Large intestine (tissue), 12 donors: ENCODE data around the gene CDCA3. TPM values are rescaled to one million over a fixed set of nuclear protein-coding genes. Genes with fewer than 3 reads are reported as not detected.
"Not testable (repeated sequence)": the region's sequence is repeated elsewhere in the genome, so short reads cannot be mapped to it uniquely, and the experiment has no call there.

Experiments
- DNase-seq, 2 donors: peaks; one replicate each; pipeline versions ENCODE4 v3.0.0 to v3.0.0-alpha.2; 2013
- H3K27ac ChIP-seq: one replicate; pipeline ENCODE4 v1.5.1; 2013; ENCODE audit warnings: low read length
- H3K27me3 ChIP-seq: 2 replicates; pipeline ENCODE4 v1.6.1; 2013; ENCODE audit warnings: low read length; ENCODE audit not compliant: control insufficient read depth, insufficient read depth
- H3K36me3 ChIP-seq: 2 replicates; pipeline ENCODE4 v1.6.1; 2013; ENCODE audit warnings: low read length; ENCODE audit not compliant: control insufficient read depth, insufficient read depth
- H3K4me1 ChIP-seq: one replicate; pipeline ENCODE4 v1.6.1; 2013; ENCODE audit warnings: low read length; ENCODE audit not compliant: control insufficient read depth, insufficient read depth
- H3K4me3 ChIP-seq: one replicate; pipeline ENCODE4 v1.5.1; 2013; ENCODE audit warnings: low read length
- H3K9me3 ChIP-seq: one replicate; pipeline ENCODE4 v1.6.1; 2013; ENCODE audit warnings: mild to moderate bottlenecking, low read depth, low read length, moderate library complexity; ENCODE audit not compliant: control insufficient read depth
- WGBS: methylation state at CpG from one replicate; pipeline ENCODE4 v1.1.5; 2013; ENCODE audit warnings: low lambda C conversion rate; ENCODE audit not compliant: insufficient coverage; 5-methylcytosine and 5-hydroxymethylcytosine counted together
- long read RNA-seq, 11 donors: transcript quantifications; one replicate each; lab custom pipeline, GENCODE V29; 2026
- polyA plus RNA-seq: library from polyadenylated mRNA; unstranded; fragments of 120-200 nt; gene quantifications from one replicate; pipeline ENCODE4 v1.2.1, GENCODE V29; 2013

Gene CDCA3
- polyA plus RNA-seq, result 29.1 TPM
- long read RNA-seq, donor 1, partial matches to known transcripts, result 0 of 10 reads
- long read RNA-seq, donor 1, other reads (novel, unspliced or antisense), result 0 of 10 reads
- long read RNA-seq, donor 2, transcript CDCA3-204 (5 exons, 1,327 nt), result major isoform, 10 of 1,081 reads
- long read RNA-seq, donor 2, partial matches to known transcripts, result 327 of 1,081 reads
- long read RNA-seq, donor 2, other reads (novel, unspliced or antisense), result 739 of 1,081 reads
- long read RNA-seq, donor 3, result 0 reads
- long read RNA-seq, donor 4, partial matches to known transcripts, result 0 of 1 reads
- long read RNA-seq, donor 4, other reads (novel, unspliced or antisense), result 0 of 1 reads
- long read RNA-seq, donor 5, partial matches to known transcripts, result 0 of 6 reads
- long read RNA-seq, donor 5, other reads (novel, unspliced or antisense), result 0 of 6 reads
- long read RNA-seq, donor 6, transcript CDCA3-207 (6 exons, 1,943 nt), result major isoform, 7 of 709 reads
- long read RNA-seq, donor 6, partial matches to known transcripts, result 668 of 709 reads
- long read RNA-seq, donor 6, other reads (novel, unspliced or antisense), result 30 of 709 reads
- long read RNA-seq, donor 7, transcript CDCA3-207 (6 exons, 1,943 nt), result major isoform, 9 of 11 reads
- long read RNA-seq, donor 7, partial matches to known transcripts, result 0 of 11 reads
- long read RNA-seq, donor 7, other reads (novel, unspliced or antisense), result 0 of 11 reads
- long read RNA-seq, donor 8, transcript CDCA3-207 (6 exons, 1,943 nt), result major isoform, 9 of 16 reads
- long read RNA-seq, donor 8, transcript CDCA3-204 (5 exons, 1,327 nt), result minor isoform, 5 of 16 reads
- long read RNA-seq, donor 8, partial matches to known transcripts, result 0 of 16 reads
- long read RNA-seq, donor 8, other reads (novel, unspliced or antisense), result 0 of 16 reads
- long read RNA-seq, donor 9, partial matches to known transcripts, result 1,004 of 1,079 reads
- long read RNA-seq, donor 9, other reads (novel, unspliced or antisense), result 66 of 1,079 reads
- long read RNA-seq, donor 10, transcript CDCA3-207 (6 exons, 1,943 nt), result major isoform, 11 of 929 reads
- long read RNA-seq, donor 10, transcript CDCA3-204 (5 exons, 1,327 nt), result minor isoform, 9 of 929 reads
- long read RNA-seq, donor 10, partial matches to known transcripts, result 872 of 929 reads
- long read RNA-seq, donor 10, other reads (novel, unspliced or antisense), result 37 of 929 reads
- long read RNA-seq, donor 11, partial matches to known transcripts, result 557 of 586 reads
- long read RNA-seq, donor 11, other reads (novel, unspliced or antisense), result 21 of 586 reads

GRCh38 chr12:6851153-6851920, at the start of gene CDCA3:
Gene CDCA3 (minus strand): TSS chr12:6851286. CDS start chr12:6850952, 334 bp downstream.
- Histone ChIP-seq H3K9me3 (no peaks in the 10 kb centered on the region), H3K27me3 (no peaks in the 10 kb centered on the region), H3K27ac (peak within 1 kb of the TSS; percentile 99), H3K4me1 (peaks cover 32% of the 10 kb centered on the region), H3K36me3 (peaks cover 48% of the 10 kb centered on the region), H3K4me3 (peak within 1 kb of the TSS; percentile 89)
- no CpG with 5 or more reads among the region's 37 CpGs for WGBS
- DNase-seq, result peak; percentile 98 to 99

DNA sequence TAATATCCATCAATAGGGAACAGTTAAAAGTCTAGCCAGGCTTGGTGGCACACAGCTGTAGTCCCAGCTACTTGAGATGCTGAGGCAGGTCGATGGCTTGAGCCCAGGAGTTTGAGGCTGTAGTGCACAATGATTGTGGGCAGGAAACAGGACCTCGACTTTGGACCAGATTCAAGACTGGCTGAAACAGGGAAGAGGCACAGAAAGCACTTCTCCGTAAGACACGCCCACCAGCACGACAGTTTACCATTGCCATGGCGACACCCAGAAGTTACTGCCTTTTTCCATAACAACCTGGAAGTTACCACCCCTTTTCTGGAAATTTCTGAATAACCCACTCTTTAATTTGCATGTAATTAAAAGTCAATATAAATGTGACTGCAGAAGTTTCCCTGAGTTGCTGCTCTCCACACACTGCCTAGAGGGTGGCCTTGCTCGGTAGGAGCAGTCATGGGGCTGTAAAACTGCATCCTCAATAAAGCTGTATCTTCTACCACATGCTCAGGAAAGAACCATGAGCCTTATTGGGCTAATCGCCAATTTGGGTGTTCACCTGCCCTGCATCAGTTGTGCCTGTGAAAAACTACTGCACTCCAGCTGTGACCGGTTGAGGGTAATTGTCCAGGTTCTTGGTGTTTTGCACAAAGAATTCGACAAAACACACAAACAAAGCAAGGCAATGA, 48.9 kb upstream of the CDCA3 start:
- Histone ChIP-seq H3K4me3 (no peak overlapping the region), H3K4me1 (peaks cover 8% of the 10 kb centered on the region), H3K27ac (peak overlapping the region; percentile 42), H3K9me3 (no peaks in the 10 kb centered on the region), H3K36me3 (no peaks in the 10 kb centered on the region), H3K27me3 (no peaks in the 10 kb centered on the region)
- WGBS, result 100% methylated on average over 1 of the region's 10 CpGs
- peak; percentile 78 to 89 for DNase-seq

DNA sequence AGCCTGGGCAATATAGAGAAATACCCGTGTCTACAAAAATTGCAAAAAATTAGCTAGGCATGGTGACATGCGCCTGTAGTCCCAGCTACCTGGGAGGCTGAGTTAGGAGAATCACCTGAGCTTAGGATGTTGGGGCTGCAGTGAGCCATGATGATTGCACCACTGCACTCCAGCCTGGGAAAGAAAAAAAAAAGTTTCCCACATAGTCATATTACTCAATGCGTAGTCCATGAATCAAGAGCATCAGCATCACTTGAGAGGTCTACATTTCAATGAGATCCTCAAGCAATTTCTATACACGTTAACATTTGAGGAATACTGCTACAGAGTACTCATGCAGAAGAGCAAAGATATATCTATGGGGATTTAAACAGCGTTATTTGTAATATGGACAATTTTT, 48.3 kb upstream of the CDCA3 start:
- H3K36me3 ChIP-seq, result no peaks in the 10 kb centered on the region
- no peaks in the 10 kb centered on the region for H3K9me3 ChIP-seq
- H3K4me1 ChIP-seq, result peaks cover 8% of the 10 kb centered on the region
- peak overlapping the region; percentile 42 for H3K27ac ChIP-seq
- no CpG with 5 or more reads among the region's 5 CpGs for WGBS
- H3K4me3 ChIP-seq, result no peak overlapping the region
- DNase-seq, result no peak
- no peaks in the 10 kb centered on the region for H3K27me3 ChIP-seq

DNA sequence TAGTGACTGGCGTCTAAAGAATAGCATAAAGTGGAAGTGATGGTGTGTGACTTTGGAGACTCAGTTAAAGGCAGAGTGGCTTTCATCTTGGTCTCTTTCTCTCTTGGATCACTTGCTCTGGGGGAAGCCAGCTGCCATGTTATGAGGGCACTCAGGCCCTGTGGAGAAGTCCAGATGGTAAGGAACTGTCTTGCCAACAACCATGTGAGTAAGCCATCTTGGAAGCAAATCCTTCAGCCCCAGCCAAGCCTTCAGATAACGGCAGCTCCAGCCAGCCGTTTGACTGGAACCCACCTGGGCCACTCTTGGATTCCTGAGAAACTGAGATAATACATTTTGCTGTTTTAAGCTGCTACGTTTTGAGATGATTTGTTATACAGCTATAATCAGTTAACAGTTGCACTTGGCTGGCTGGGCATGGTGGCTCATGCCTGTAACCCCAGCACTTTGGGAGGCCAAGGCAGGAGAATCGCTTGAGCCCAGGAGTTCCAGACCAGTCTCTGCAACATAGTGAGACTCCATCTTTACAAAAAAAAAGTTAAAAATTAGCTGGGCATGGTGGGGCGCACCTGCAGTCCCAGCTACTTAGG, 45.9 kb upstream of the CDCA3 start:
- WGBS, result 100% methylated on average over 1 of the region's 6 CpGs
- Histone ChIP-seq H3K36me3 (no peaks in the 10 kb centered on the region), H3K27me3 (no peaks in the 10 kb centered on the region), H3K4me3 (no peak overlapping the region), H3K4me1 (peaks cover 4% of the 10 kb centered on the region), H3K27ac (no peak overlapping the region), H3K9me3 (no peaks in the 10 kb centered on the region)
- DNase-seq, result no peak

DNA sequence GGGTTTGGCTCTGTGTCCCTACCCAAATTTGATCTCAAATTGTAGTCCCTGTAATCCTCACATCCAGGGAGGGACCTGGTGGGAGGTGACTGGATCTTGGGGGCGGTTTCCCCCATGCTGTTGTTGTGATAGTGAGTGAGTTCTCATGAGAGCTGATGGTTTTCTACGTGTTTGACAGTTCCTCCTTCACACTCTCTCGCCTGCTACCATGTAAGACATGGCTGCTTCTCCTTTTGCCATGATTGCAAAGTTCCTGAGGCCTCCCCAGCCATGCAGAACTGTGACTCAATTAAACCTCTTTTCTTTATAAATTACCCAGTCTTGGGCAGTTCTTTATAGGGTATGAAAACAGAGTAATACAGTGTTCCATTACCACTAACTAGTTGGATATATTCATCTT, 43.2 kb upstream of the CDCA3 start:
- no CpG with 5 or more reads among the region's 3 CpGs for WGBS
- Histone ChIP-seq H3K4me3 (no peak overlapping the region), H3K9me3 (no peaks in the 10 kb centered on the region), H3K4me1 (peaks cover 7% of the 10 kb centered on the region), H3K36me3 (no peaks in the 10 kb centered on the region), H3K27ac (no peak overlapping the region), H3K27me3 (no peaks in the 10 kb centered on the region)
- DNase-seq, result no peak

GRCh38 chr12:6892683-6893082, 41.6 kb upstream of the CDCA3 start:
- not testable (repeated sequence) for H3K4me3 ChIP-seq, H3K27me3 ChIP-seq, H3K9me3 ChIP-seq, H3K27ac ChIP-seq, H3K4me1 ChIP-seq, H3K36me3 ChIP-seq, DNase-seq
- no CpG with 5 or more reads among the region's 3 CpGs for whole genome bisulfite sequencing

- Histone ChIP-seq H3K4me1 (peaks cover 20% of the 10 kb centered on the region), H3K9me3 (no peaks in the 10 kb centered on the region), H3K36me3 (no peaks in the 10 kb centered on the region), H3K4me3 (peak overlapping the region; percentile 57), H3K27me3 (no peaks in the 10 kb centered on the region), H3K27ac (peak overlapping the region; percentile 88)
- WGBS, result 100% methylated on average over 1 of the region's 5 CpGs
- DNase-seq, result no peak
These were observed 40.5 kb upstream of the CDCA3 start for GRCh38 chr12:6891646-6892001.

- H3K9me3 ChIP-seq, result no peaks in the 10 kb centered on the region
These were observed 39.9 kb upstream of the CDCA3 start for GRCh38 chr12:6890789-6891645.

More at GRCh38 chr12:6890789-6891645, 39.9 kb upstream of the CDCA3 start:
- H3K4me1 ChIP-seq, result peaks cover 20% of the 10 kb centered on the region
- WGBS, result 0% methylated on average over 1 of the region's 68 CpGs
- no peaks in the 10 kb centered on the region for H3K27me3 ChIP-seq
- no peaks in the 10 kb centered on the region for H3K36me3 ChIP-seq
- peak; percentile 97 to 98 for DNase-seq
- peak overlapping the region; percentile 88 for H3K27ac ChIP-seq
- peak overlapping the region; percentile 57 for H3K4me3 ChIP-seq
